ENCODE measurements around the gene PMEL. TPM values are rescaled to one million over a fixed set of nuclear protein-coding genes. Genes with fewer than 3 reads are reported as not detected.

Gene PMEL
- total RNA-seq, 1 experiment from 2014 or later, result 5.8 TPM

GRCh38 chr12:55929306-55929791 is 36.5 kb downstream of the PMEL start:
- no peak overlapping the region for H3K4me3 ChIP-seq (replicated peaks in 1 of 2; ENCODE audit: low read depth in 1 of 2, low read length in 2 of 2)

More at GRCh38 chr12:55929306-55929791, 36.5 kb downstream of the PMEL start:
- Histone ChIP-seq H2AFZ (ENCODE audit: low read depth, low read length, poor library complexity, severe bottlenecking) (no peak overlapping the region), H3K9me3 (ENCODE audit: control insufficient read depth in 1 of 2, insufficient read depth in 1 of 2, low read depth in 1 of 2, low read length in 2 of 2) (no peaks in the 10 kb centered on the region), H3K4me2 (ENCODE audit: low read length) (peak overlapping the region; percentile 89), H3K9ac (ENCODE audit: low read length) (no peak overlapping the region), H3K27me3 (ENCODE audit: insufficient read depth, low read length) (no peaks in the 10 kb centered on the region), H4K20me1 (ENCODE audit: insufficient read depth) (no peaks in the 10 kb centered on the region), H3K79me2 (ENCODE audit: insufficient read depth, low read length) (peaks cover 32% of the 10 kb centered on the region), H3K9me2 (ENCODE audit: insufficient read depth) (no peaks in the 10 kb centered on the region), H3K27ac (ENCODE audit: low read depth, low read length) (peak overlapping the region; percentile 97), H3K4me1 (ENCODE audit: control insufficient read depth in 1 of 2, insufficient read depth in 2 of 2, low read length in 2 of 2) (peaks cover 35 to 68% of the 10 kb centered on the region in 2 experiments), H3K36me3 (ENCODE audit: control insufficient read depth in 1 of 2, insufficient read depth in 2 of 2, low read length in 2 of 2) (no peaks in the 10 kb centered on the region)
- DNase-seq (ENCODE audit: low read depth, low spot score), result no peak
- ChIA-PET POLR2A (no interaction called here), RAD21 (ENCODE audit: low non-redundant PET in 1 of 2, low total read pairs in 2 of 2, uncharacterized antibody in 2 of 2, unreplicated experiment in 2 of 2) (no interaction called here), CTCF (interaction anchor here (1.3 to 1.4 kb wide), 3 partner anchors 11 to 191 kb away, joined by 4 to 9 read pairs (median 7); no protein-coding TSS in a partner anchor)
- no peak for TF ChIP-seq CEBPB (IDR thresholded peaks at IDR 0.05; ENCODE audit: low read depth)
- TF ChIP-seq YY1 (IDR thresholded peaks at IDR 0.05; ENCODE audit: extremely low read depth, insufficient replicate concordance, low read depth, low read length), result no peak
- no peak for TF ChIP-seq ATF3 (IDR thresholded peaks at IDR 0.05)
- TF ChIP-seq EZH2phosphoT487 (IDR thresholded peaks at IDR 0.05; ENCODE audit: borderline replicate concordance), result no peak
- TF ChIP-seq, protein P1, sequence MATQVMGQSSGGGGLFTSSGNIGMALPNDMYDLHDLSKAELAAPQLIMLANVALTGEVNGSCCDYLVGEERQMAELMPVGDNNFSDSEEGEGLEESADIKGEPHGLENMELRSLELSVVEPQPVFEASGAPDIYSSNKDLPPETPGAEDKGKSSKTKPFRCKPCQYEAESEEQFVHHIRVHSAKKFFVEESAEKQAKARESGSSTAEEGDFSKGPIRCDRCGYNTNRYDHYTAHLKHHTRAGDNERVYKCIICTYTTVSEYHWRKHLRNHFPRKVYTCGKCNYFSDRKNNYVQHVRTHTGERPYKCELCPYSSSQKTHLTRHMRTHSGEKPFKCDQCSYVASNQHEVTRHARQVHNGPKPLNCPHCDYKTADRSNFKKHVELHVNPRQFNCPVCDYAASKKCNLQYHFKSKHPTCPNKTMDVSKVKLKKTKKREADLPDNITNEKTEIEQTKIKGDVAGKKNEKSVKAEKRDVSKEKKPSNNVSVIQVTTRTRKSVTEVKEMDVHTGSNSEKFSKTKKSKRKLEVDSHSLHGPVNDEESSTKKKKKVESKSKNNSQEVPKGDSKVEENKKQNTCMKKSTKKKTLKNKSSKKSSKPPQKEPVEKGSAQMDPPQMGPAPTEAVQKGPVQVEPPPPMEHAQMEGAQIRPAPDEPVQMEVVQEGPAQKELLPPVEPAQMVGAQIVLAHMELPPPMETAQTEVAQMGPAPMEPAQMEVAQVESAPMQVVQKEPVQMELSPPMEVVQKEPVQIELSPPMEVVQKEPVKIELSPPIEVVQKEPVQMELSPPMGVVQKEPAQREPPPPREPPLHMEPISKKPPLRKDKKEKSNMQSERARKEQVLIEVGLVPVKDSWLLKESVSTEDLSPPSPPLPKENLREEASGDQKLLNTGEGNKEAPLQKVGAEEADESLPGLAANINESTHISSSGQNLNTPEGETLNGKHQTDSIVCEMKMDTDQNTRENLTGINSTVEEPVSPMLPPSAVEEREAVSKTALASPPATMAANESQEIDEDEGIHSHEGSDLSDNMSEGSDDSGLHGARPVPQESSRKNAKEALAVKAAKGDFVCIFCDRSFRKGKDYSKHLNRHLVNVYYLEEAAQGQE (IDR thresholded peaks at IDR 0.05; ENCODE audit: low read depth), result no peak
- no peak for TF ChIP-seq ZFX (IDR thresholded peaks at IDR 0.05)
- intact Hi-C loops (cut with micrococcal nuclease), result no loop called here
- ATAC-seq, result no peak
- no TSS peak for BruUV-seq (replicated peaks)
